GM19328 (cell line): ENCODE measurements around the gene DRC1.

Experiments
- ATAC-seq: cut with Tn5 transposase; IDR thresholded peaks from one replicate; pipeline ENCODE4 v1.9.1; 2021; ENCODE audit warnings: mild to moderate bottlenecking, moderate library complexity; ENCODE audit not compliant: unreplicated experiment

Gene DRC1

GRCh38 chr2:26396734-26397298 is 4.9 kb upstream of the DRC1 start:
- no peak for ATAC-seq

DNA sequence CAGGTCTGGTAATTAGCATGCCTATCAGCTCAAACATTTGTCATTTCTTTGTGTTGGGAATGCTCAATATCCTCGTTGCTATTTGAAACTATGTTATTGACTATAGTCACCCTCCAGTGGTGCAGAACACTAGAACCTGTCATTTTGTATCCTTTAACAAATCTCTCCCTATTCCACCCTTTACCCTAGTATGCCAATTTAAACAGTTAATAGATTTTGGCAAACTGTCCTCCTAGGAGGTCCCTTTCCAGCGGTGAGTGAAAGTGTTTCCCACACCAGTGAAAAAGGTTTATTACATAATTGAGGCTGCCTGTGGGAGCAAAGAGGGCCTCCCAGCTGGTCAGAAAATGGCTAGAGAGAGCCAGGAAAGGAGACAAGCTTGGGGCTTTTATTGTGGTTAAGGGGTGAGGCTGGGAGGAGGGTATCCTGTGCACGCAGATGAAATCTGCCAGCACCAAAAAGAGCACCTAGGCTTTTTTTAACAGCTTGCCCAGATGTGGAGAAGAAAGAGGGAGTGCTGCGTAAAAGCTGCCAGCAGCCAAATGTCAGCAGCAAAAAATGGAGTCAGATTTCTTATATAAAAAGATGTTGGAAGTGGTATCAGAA is 1.8 kb upstream of the DRC1 start:
- ATAC-seq: no peak

- ATAC-seq: no peak
Measured at GRCh38 chr2:26400723-26401122, 997 bp upstream of the DRC1 start.

DNA sequence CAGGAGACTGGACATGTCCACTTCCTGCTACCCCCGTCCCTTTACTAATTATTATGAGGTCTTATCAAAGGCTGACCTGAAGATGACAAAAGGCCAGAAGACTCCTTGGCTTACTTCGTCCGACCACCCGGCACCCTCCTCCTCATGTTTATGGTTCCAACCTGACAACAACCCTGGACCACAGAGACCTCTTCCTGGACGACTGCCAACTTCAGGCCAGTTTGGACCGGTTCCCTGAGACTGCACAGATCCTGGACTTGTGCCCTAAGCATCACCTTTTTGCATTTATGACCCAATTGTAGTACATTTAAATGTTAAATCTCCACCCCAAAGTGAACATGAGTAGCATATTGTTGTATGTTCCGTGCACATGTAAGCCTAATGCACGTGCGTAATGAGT is 5.8 kb downstream of the DRC1 start:
- ATAC-seq: no peak

GRCh38 chr2:26409785-26410184 is 8.1 kb downstream of the DRC1 start:
- ATAC-seq: no peak

GRCh38 chr2:26410764-26411243 is 9.1 kb downstream of the DRC1 start:
- no peak for ATAC-seq

- no peak for ATAC-seq
Measured at GRCh38 chr2:26411419-26411818, 9.7 kb downstream of the DRC1 start.

DNA sequence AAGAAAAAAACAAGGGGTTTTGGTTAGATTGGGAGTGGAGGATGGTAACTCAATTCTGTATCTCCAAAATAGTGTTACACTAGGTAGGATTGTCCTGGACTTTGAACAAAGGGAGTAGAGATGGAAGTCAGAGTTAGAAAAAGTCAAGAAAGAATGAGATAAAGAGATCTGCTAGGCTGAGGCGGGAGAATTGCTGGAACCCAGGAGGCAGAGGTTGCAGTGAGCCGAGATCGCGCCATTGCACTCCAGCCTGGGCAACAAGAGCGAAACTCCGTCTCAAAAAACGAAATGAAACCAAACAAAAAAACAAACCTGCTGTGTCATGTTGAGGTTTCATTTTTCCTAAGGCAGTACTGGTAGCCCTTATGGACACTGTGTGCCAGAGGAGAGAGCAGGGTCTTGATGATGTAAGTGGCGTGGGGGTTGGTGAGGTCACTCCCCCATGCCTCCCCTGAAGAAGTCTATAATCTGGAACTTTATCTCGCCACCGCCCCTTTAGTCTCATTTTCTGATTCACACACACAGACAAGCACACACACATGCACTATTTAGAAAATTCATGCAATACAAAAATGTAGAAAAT is 10.5 kb downstream of the DRC1 start:
- no peak for ATAC-seq

- no peak for ATAC-seq
Measured at GRCh38 chr2:26414311-26414710, 12.6 kb downstream of the DRC1 start.

DNA sequence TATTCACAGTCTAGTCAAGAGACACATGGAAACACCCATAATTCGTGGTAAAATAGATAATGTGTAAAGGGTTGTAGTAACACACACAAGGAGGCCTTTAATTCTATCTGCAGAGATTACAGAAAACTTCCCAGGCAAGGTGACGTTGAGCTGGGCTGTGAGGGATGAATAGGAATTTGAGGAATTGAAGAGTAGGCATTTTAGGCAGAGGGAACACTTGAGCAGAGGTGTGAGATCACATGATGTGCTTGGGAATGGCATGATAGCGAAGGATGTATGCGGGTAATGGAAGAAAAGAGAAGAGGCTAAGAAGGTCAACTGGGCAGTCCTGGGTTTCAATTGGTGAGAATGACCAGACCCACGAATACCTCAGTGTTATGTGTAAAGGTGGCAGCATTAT is 20.2 kb downstream of the DRC1 start:
- ATAC-seq: no peak

- ATAC-seq: no peak
Measured at GRCh38 chr2:26422947-26423629, 21.4 kb downstream of the DRC1 start.

DNA sequence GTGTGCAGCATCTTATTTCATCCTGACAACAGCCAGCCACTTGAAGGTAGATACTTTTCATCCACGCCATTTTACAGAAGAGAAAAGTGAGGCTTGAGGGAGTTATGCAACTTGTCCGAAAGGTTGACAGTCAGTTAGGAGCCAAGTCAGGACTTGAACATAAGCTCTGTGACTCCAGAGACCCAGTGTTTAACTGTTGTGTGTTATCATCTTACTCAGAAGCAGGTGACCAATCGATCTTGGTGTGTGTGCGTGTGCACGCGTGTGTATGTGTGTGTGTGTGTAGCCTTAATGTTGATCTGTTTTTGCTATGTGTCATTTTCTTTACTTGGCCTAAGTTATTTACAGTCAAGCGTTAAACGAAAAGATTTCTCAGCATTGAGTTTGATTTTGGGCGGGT is 22.0 kb downstream of the DRC1 start:
- no peak for ATAC-seq

DNA sequence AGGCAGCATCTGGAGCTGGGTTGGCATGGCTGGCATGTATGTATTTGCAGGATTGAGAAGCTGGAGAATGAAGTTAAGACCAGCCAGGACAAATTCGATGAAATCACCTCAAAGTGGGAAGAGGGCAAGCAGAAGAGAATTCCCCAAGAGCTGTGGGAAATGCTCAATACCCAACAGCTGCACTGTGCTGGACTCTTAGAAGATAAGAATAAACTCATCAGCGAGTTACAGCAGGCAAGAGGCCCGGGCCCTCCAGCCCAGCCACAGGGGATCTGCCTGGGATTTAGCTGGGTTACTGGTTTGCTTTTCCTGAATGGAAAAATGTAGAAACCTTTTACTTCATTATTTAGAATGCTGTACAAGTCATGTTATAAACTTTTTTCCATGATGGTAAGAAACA is 22.5 kb downstream of the DRC1 start:
- no peak for ATAC-seq

GRCh38 chr2:26428846-26429245 is 27.1 kb downstream of the DRC1 start:
- no peak for ATAC-seq

DNA sequence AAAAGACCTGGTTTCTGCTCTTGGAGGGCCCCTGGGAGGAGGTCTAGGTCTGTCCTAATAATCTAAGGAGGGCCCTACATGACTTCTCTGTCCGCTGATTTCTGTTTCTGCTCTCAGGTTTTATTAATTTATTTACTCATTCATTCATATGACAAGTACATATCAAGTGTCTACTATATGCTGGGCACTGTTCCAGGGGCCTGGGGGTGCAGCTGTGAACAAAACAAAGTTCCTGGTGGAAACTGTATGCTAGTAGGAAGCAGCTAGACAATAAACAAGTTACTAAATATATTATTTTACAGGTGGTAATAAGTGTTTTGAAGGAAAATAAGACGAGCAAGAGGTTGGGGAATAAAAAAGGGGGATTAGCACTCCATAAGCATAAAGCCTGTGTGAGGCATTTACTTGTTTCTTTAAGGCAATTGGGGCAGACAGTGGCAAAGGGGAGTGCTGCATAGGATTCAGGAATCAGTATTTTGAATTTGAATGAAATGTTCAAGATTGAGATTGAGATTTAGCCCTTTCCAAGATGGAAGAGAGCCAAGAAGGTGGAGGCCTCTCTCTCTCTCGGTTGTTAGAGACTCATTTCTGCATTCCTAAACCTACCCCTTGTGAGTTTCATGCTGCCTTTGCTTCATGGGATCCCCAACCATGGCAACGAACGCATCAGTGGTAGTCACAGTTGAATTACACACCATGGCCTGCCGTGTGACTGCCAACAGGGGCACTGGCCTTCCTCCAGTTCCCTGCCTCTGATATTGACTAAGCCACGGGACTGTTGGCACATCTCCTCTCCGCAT is 28.3 kb downstream of the DRC1 start:
- no peak for ATAC-seq

- no peak for ATAC-seq
Measured at GRCh38 chr2:26430826-26431225, 29.1 kb downstream of the DRC1 start.

GRCh38 chr2:26432363-26432762 is 30.6 kb downstream of the DRC1 start:
- ATAC-seq: no peak

DNA sequence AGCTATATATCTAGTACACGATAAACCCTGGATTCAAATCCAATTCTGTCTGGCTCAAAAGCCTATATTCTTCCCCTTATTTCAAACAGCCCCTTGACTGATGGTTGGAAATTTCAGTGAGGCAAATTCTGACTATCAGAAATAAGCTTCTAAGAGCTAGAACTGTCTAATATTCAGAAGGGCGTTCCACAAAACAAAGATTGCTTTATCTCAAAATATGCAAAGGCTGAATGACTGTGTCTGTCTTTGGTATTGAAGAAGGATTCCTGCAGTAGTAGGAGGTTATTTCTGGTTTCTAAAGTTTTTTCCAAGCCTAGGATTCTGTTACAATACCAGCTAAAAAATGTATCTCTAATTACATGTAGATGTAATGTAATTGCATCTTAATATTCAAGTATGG is 31.1 kb downstream of the DRC1 start:
- no peak for ATAC-seq

DNA sequence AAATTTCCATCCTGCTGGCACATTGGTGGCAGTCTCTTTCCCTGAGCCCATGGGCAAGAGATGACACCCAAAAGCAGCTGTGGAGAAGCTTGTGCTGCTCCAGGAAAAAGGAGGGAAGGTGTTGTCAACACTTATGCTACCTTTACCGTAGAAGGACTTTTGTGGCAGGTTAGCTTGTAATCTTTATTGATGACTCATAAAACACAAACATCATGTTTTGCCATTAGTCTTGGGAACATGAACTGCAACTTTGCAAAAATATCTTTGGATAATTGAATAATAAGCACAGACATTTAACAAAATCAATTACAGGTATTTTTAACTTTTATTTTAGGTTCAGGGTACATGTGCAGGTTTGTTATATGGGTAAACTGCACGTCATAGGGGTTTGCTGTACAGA is 33.4 kb downstream of the DRC1 start:
- no peak for ATAC-seq

- ATAC-seq: no peak
Measured at GRCh38 chr2:26438526-26438925, 36.8 kb downstream of the DRC1 start.

DNA sequence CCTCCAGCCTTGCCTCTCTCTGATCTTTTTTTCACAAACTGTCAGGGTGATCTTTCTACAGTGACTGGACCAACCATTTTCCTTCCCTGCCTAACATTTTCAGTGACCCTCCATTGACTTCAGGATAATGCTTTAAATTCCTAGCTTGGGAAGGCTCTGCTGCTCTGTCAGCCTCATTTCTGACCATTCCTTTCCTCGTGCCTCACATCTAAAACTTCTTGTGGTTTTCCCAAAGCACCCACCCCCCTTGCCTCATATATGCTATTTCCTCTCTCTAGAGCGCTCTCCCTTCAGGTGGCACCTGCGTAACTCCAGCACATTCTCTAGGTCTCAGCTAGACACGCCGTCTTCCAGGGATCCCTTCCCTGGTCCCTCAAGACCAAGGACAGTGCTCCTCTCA is 37.2 kb downstream of the DRC1 start:
- no peak for ATAC-seq
